HG02884 (cell line): ENCODE measurements around the gene CACNB1.
"Not testable (repeated sequence)": the region's sequence is repeated elsewhere in the genome, so short reads cannot be mapped to it uniquely, and the experiment has no call there.

ENCODE experiments used
- ATAC-seq: cut with Tn5 transposase; IDR thresholded peaks from one replicate; pipeline ENCODE4 v1.9.1; 2021; ENCODE audit warnings: mild to moderate bottlenecking, moderate library complexity; ENCODE audit not compliant: unreplicated experiment

Gene CACNB1

GRCh38 chr17:39129544-39129943, 67.9 kb downstream of the CACNB1 start:
- ATAC-seq: not testable (repeated sequence)

GRCh38 chr17:39126436-39126835, 71.0 kb downstream of the CACNB1 start:
- no peak for ATAC-seq

- ATAC-seq: no peak
Observed at GRCh38 chr17:39125143-39125875, 72.2 kb downstream of the CACNB1 start.

DNA sequence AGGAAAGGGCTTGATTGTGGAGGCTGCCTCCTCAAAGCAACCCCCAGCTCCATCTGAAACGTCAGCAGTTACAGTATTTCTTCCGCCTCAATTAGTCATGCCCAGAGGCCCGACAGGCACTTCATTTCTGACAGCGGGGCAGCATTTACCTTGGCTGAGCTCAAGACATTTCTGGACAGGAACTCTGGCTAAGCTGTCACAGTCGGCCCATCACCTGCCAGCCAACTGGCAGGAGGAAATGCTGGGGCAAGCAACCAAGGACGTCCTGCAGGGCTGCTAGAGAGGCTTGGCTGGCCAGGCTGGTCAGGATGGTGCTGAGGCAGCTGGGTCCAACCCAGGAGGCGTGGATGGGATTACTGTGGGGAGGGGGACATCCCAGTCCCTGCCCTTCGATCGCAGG, 73.8 kb downstream of the CACNB1 start:
- ATAC-seq: no peak
